ENCODE results near the gene SPSB3.
"Not testable (repeated sequence)": the region's sequence is repeated elsewhere in the genome, so short reads cannot be mapped to it uniquely, and the experiment has no call there.

SPSB3 gene

GRCh38 chr16:1741553-1742165 is 40.7 kb downstream of the SPSB3 start:
- DNase-seq (ENCODE audit: low spot score) = no peak

DNA sequence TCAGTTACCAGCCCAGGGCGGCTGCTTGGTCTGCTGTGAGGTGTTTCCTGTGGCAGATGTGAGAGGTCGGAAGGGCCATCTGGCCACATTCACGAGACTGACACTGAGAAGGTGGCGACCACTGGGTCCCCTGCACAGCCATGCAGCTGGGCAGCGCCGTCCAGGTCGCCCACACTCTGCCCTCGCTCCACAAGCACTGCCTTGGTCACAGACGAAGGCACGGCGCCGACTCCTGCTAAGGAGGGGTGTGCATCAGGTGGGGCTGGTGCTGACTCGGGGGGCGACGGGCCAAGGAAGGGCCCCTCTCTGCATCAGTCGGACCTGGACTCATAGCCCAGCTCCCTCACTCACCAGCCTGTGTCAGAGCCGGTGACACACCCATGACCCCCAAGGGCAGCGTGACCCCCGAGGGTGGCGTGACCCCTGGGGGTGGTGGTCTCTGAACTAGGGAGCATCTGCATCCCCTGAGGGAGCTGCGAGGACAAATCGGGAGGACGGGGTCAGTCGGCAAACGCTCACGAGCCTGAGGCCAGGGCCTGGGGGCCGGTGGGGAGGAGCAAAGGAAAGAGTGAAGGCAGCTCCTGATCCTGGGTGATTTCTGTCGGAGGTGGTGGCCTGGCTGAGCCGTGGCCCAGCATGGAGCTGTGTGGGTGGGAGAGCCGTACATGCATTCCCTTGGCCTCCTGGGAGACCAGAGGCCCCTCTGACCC is 41.4 kb downstream of the SPSB3 start:
- no peak for DNase-seq (ENCODE audit: low spot score)

DNA sequence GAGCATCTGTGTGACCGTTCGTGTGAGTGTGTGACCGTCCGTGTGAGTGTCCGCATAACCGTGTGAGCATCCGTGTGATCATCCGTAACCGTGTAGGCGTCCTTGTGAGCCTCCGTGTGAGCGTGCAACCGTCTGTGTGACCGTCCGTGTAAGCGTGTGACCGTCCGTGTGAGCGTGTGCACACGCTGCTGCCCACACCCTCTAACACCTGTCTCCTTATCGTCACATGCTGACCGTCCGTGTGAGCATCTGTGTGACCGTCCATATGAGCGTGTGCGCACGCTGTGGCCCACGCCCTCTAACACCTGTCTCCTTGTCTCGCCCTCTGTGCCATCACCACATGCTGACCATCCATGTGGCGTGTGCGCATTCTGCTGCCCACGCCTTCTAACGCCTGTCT is 42.1 kb downstream of the SPSB3 start:
- DNase-seq (ENCODE audit: low spot score) = no peak

GRCh38 chr16:1734816-1735215 is 47.6 kb downstream of the SPSB3 start:
- no peak for DNase-seq (ENCODE audit: low spot score)

DNA sequence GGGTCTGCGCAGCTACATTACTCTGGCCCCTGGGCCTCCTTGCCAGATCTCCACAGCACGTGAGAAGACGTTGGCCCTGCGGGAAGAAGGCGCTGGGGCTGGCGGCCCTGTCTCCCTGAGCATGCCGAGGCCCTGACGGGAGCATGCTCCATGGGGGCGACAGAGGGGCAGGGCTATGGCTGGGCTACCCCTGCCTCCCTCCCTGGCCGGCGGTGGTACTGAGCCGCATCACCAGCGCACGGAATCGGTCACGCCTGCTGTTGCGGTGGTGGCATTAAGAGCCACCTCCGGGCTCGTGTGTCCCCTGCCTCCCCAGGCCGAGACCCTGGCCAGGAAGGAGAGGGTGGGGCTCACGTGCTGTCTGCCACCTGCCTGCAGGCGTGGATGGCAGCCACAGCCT is 48.2 kb downstream of the SPSB3 start:
- no peak for DNase-seq (ENCODE audit: low spot score)

DNA sequence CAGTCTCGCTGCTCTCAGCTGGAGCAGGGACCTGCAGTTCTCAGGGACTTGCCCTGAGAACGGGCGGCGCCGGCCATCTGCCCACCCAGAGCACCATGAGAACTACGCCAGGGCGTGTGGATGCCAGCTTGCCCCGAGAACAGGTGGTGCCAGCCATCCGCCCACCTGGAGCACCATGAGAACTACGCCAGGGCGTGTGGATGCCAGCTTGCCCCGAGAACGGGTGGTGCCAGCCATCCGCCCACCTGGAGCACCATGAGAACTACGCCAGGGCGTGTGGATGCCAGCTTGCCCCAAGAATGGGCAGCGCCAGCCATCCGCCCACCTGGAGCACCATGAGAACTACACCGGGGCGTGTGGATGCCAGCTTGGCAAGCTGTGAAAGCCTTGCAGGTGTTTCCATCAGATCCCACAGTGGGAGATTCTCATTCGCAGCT is 49.8 kb downstream of the SPSB3 start:
- DNase-seq (ENCODE audit: low spot score) = not testable (repeated sequence)

DNA sequence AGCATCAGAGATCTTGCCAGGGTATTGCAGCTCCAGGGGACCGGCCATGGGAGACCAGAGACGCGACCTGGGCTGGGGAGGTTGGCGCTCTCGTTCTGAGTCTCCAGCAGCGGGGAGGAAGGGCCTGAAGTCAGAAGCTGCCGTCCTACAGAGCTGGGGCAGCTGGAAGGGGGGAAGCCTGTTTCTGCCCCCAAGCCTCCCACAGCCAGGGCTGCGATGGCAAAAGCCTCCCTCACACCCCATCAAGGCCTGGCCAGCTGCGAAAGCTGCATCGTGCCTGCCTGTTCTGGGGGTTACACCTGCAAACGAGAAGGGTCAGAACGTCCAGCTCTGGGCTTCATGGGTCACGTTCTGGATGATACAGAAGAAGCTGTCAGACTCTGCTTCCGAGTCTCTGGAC is 50.3 kb downstream of the SPSB3 start:
- DNase-seq (ENCODE audit: low spot score) = no peak

GRCh38 chr16:1731603-1732002 is 50.8 kb downstream of the SPSB3 start:
- DNase-seq (ENCODE audit: low spot score) = no peak

GRCh38 chr16:1731073-1731472 is 51.3 kb downstream of the SPSB3 start:
- DNase-seq (ENCODE audit: low spot score) = no peak

DNA sequence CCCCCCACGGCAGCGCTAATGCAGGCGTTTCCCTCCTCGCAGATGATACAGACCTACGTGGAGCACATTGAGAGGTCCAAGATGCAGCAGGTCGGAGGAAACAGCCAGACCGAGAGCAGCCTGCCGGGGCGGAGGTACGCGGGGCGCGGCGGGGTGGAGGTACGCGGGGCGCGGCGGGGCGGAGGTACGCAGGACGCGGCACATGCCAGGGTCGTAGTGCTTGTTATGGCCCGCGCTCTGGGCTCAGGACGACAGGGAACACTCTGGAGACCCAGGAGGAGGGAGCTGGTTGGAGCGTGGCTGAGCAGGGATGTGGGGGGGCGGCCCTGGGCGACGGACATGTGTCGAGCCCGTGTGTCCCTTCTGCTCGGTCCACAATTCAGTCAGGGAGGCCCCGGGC is 52.9 kb downstream of the SPSB3 start:
- DNase-seq (ENCODE audit: low spot score) = no peak

- no peak for DNase-seq (ENCODE audit: low spot score)
These were observed 53.3 kb downstream of the SPSB3 start for GRCh38 chr16:1729026-1729425.

DNA sequence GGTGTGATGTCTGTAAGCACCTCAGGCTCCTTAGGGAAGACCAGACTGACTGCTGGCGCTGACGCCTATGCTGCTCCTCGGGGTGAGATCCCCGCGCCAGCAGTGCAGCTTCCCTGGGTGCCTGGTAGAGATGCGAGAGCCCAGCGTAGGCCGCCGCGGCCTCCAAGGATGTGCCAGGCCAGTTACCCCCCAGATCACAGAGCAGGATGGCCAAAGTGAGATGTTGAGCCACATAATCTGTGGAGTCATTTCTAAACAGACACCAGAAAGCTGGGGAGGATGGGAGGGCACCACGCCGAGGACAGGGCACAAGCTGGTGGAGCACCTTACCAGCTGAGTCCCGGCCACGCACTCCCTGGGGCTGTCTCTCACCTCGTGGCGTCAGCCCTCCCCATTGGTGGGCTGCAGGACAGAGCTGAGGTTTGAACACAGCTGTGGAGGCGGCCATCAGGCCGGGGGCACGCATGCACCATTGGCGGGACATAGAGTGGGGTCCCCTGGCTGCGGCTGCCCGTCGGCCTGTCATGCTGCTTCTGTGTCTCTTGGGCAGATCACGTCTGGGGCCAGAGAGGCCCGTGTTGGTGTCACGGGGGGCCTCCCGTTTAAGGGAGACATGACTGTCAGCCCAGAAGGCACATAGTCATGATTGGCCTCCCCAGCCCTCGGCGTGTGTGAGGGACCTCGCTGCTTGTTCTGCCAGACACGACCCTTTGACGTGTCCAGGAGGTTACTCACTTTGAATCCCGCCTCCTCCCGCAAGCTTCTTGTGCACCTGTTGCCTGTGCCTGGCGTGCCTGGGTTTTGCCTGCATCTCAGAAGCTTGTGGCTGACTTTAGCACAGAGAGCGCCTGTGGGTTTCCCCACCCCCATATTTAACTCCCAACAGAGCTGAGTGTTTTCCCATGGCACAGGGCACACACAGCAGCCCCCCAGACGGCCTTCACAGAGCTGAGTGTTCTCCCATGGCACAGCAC is 54.4 kb downstream of the SPSB3 start:
- no peak for DNase-seq (ENCODE audit: low spot score)

All from CD4-positive, alpha-beta T cell treated with Interleukin-2 at 100 ng/mL for 4 hours (primary cell).